HG03064 (cell line): Measurements from ENCODE around the gene HP1BP3.

Source experiments
- ATAC-seq: cut with Tn5 transposase; IDR thresholded peaks from one replicate; pipeline ENCODE4 v1.9.1; 2021; ENCODE audit warnings: low read depth; ENCODE audit not compliant: unreplicated experiment

HP1BP3 gene

DNA sequence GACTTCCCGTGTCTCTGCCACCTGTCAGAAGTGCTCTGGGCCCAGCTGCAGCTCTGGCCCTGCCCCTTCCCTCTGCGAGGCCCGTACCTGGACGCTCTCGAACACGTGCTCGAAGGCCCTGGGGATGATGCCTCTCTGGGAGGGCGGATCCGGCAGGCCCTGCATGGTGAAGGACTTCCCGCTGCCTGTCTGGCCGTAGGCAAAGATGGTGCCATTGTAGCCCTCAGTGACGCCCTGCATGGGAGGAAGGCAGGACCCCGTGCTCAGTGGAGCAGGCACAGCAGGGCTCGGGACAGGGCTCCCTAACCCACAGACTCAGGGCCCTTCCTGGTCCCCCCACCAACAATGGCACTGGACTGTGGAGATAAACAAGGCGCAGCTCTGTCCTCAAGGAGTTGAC is 71.7 kb downstream of the HP1BP3 start:
- ATAC-seq: no peak

GRCh38 chr1:20713440-20713839 is 73.7 kb downstream of the HP1BP3 start:
- no peak for ATAC-seq

DNA sequence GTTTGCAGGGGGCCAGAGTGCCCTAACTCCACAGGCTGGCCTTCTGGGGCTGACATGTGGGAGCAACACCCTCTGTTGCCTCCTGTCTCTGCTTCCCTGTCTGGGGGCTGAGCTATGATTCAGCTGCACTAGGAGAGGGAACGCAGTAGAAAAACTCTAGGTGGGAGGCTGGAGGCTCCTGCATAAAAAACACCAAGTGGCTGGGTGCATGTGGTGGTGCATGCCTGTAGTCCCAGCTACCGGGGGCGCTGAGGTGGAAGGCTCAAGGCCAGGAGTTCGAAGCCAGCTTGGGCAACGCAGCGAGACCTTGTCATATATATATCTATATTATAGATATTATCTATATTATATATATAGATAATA is 74.9 kb downstream of the HP1BP3 start:
- no peak for ATAC-seq

GRCh38 chr1:20711285-20712214 is 75.6 kb downstream of the HP1BP3 start:
- no peak for ATAC-seq

- no peak for ATAC-seq
Observed at GRCh38 chr1:20710469-20711284, 76.4 kb downstream of the HP1BP3 start.

DNA sequence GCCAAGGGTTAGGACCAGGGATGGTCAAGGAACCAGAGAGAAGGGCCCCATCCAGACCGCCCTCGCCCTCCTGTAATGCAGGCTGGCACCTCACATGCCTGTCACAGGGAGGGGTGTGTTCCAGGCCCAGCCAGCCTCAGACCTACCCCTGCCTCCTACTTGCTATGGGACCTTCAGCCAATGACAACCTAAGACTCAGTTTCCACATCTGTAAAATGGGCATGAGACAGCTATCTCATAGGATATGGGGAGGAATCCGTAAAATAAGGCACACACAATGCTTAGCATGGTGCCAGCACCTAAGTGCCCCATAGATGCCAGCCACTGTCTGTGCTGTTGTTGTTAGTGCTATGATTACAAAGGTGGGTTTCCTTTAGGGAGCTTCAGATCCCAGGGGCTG is 77.2 kb downstream of the HP1BP3 start:
- no peak for ATAC-seq

DNA sequence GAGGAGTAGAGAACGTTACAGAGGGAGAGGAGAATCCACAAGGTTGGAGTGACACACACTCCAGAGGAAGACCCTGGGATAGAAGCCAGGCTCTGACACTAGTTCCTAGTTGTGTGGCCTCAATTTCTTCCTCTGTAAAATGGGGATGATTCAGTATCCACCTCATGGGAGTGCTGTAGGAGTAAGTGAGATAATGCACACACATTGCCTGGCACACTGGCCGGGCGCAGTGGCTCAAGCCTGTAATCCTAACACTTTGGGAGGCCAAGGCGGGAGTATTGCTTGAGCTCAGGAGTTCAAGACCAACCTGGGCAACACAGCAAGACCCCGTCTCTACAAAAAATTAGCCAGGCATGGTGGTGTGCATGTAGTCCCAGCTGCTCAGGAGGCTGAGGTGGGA is 78.2 kb downstream of the HP1BP3 start:
- no peak for ATAC-seq

GRCh38 chr1:20708057-20708456 is 79.0 kb downstream of the HP1BP3 start:
- ATAC-seq: no peak

- no peak for ATAC-seq
Observed at GRCh38 chr1:20706841-20707240, 80.3 kb downstream of the HP1BP3 start.

DNA sequence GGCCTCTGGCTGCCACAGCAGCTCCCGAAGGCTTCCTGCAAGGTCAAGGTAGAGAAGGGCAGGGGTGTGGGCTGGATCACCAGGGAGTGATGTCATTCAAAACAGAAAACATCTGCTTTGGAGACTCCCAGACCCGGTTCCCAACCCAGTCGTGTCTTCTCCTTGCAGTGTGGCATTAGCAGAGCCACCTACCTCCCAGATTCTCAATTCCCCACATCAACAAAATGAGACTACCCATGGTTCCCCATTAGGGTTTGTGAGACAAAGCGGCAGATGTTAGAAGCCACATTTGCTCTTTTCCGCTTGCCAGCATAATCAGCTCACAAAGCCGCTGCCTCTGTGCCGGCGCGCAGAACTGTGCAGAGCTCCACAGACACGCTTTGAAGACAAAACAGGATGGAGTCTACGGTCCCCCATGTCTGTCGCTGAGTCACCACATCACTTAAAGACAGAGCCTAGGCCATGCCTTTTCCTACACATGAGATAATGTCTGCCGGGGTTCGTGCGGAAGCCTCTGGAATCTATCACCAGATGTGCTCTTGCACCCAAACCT is 81.8 kb downstream of the HP1BP3 start:
- ATAC-seq: no peak

DNA sequence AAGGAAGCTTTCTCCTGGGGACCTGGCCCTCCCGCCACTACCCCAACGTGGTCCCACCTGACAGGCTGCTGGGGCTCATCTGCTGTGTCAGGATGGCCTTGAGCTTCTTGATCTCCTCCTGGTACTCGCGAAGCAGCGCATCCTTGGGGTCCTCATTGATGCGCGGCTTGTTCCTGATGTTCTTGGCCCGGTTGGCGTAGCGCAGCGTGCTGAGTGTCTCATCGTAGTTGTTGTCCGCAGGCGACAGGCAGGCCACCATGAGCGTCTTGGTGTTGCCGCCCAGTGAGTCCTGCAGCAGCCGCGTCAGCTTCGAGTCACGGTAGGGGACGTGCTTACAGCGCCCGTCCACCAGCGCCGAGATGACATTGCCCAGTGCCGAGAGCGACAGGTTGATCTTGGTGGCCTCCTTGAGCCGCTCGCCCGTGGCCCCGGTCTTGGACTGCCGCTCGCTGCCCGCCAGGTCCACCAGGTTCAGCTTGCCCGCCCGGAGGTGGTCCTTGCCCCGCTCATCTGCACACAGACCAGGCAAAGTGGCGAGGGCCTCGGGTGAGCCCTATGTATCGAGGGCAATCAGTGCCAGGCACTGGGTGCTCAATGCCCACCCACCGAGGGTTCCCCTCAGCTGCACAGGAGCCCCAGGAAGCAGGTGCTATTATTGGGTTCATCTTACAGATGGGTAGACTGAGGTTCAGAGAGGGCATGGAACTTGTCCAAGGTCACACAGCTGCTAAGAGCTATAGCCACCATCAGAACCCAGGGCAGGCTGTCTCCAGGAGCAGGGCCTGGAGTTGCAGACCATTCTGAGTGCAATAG is 82.5 kb downstream of the HP1BP3 start:
- ATAC-seq: no peak

DNA sequence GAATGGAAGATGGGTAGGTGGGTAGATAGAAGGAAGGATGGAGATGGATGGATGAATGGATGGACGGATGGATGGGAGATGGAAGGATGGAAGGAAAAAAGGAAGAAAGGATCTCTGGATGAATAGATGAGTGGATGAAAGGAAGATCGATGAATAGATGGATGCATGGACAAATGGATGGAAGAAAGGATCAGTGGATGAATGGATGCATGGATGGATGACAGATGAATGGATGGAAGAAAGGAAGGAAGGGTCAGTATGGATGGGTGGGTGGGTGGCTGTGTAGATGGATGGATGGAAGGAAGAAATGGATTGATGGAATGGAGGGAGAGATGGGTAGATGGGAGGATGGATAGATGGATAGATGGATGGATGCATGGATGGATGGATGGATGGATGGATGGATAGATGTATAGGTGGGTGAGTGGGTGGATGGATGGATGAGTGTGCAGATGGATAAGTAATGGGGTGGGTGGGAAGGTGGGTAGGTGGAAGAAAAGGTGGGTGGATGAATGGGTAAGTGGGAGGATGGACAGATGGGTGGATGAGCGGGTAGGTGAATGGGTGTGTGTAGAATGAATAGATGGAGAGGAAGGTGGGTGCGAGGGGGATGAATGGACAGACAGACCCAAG is 83.9 kb downstream of the HP1BP3 start:
- ATAC-seq: no peak

DNA sequence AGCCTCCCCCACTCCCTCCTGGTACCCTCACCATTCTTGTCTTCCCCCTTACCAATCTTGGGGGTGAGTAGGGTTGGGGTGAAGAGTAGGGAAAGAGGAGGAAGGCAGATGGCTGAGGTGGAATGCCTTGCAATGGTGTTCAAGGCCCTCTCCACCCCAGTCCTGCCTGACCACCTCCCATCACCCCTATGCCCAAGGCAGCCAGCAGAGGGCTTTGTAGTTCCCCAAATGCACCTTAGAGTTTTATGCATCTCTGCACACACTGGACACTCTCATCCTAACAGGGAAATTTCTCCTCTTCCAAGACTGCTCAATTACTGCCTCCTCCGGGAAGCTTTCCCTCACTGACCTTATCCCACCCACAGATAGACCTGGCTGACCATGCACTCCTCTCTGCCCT is 84.7 kb downstream of the HP1BP3 start:
- ATAC-seq: no peak

DNA sequence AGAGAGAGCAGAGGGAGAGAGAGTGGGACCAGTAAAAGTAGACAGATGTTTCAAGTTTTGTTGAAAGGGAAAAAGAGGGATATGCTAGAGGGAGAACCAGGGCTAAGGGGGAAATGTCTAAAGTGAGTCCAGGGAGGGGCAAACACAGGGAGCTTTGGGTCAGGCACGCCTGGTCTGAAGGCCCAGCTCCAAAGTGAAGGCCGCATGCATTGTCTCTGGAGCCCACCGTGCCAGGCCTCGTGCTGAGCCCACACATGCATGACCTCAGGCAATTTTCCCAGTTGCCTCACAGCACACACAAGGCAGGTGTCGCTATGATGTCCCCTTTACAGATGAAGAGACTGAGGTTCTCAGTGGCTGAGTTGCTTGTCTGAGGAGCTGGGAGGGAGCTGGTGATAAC is 85.3 kb downstream of the HP1BP3 start:
- no peak for ATAC-seq

- ATAC-seq: no peak
Observed at GRCh38 chr1:20701446-20701845, 85.7 kb downstream of the HP1BP3 start.

- ATAC-seq: no peak
Observed at GRCh38 chr1:20700636-20701215, 86.4 kb downstream of the HP1BP3 start.

GRCh38 chr1:20699558-20699957 is 87.5 kb downstream of the HP1BP3 start:
- no peak for ATAC-seq

- no peak for ATAC-seq
Observed at GRCh38 chr1:20698195-20698910, 88.8 kb downstream of the HP1BP3 start.

GRCh38 chr1:20697563-20697962 is 89.5 kb downstream of the HP1BP3 start:
- ATAC-seq: no peak
